Measurements from ENCODE around the gene PSMD2.

- no peak for TF ChIP-seq CTCF (IDR thresholded peaks at IDR 0.05; ENCODE audit: extremely low read depth in 1 of 2, insufficient read depth in 1 of 2, low read depth in 1 of 2, low read length in 2 of 2)
- no peak for TF ChIP-seq POLR2AphosphoS5 (IDR thresholded peaks at IDR 0.05; ENCODE audit: insufficient read depth, low read depth, low read length)
- TF ChIP-seq EZH2 (IDR thresholded peaks at IDR 0.05; ENCODE audit: borderline replicate concordance, low read depth, low read length, severe bottlenecking) = no peak
- no peak for TF ChIP-seq POLR2A (IDR thresholded peaks at IDR 0.05; ENCODE audit: low read depth, low read length)
- TF ChIP-seq FOS (IDR thresholded peaks at IDR 0.05; ENCODE audit: borderline replicate concordance, insufficient read depth, low read length) = no peak
- no peak for TF ChIP-seq MAX (IDR thresholded peaks at IDR 0.05; ENCODE audit: insufficient read depth, insufficient read length)
- no peak for TF ChIP-seq MYC (IDR thresholded peaks at IDR 0.05; ENCODE audit: low read depth, low read length)
- TF ChIP-seq JUN (IDR thresholded peaks at IDR 0.05; ENCODE audit: borderline replicate concordance, insufficient read depth, insufficient read length, low read depth) = no peak
- no peak for TF ChIP-seq GATA2 (IDR thresholded peaks at IDR 0.05; ENCODE audit: insufficient read depth, insufficient read length, low read depth, low read length)
These were observed 34.1 kb downstream of the PSMD2 start for GRCh38 chr3:184333190-184333589.

All from endothelial cell of umbilical vein (primary cell).